ENCODE results near the gene MARCHF6.
"Not testable (repeated sequence)": the region's sequence is repeated elsewhere in the genome, so short reads cannot be mapped to it uniquely, and the experiment has no call there.

The MARCHF6 gene

DNA sequence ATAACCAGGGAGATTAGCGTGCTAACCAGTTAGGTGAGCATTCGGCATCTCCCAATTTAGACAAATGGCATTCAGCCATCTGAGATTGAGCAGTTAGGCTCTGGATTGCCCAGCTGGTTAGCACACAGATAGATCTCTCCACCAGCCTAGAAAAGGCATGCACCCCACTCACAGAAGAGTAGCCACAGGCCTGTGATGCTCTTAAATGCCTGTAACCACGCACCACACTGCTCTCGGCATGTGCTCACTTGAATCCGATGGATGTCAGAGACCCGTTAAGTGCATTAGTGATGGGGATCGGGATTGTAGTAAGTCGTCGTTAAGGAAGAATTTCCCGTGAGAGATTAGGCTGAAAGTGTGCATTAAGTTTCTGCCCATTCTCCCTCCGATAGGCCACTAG is 23.0 kb downstream of the MARCHF6 start:
- no peak for DNase-seq (ENCODE audit: low read depth in 2 of 2)

GRCh38 chr5:10377081-10377480 is 23.6 kb downstream of the MARCHF6 start:
- DNase-seq (ENCODE audit: low read depth in 2 of 2): no peak

- no peak for DNase-seq (ENCODE audit: low read depth in 2 of 2)
These were observed 28.3 kb downstream of the MARCHF6 start for GRCh38 chr5:10381803-10382202.

GRCh38 chr5:10384483-10384882 is 31.0 kb downstream of the MARCHF6 start:
- no peak for DNase-seq (ENCODE audit: low read depth in 2 of 2)

DNA sequence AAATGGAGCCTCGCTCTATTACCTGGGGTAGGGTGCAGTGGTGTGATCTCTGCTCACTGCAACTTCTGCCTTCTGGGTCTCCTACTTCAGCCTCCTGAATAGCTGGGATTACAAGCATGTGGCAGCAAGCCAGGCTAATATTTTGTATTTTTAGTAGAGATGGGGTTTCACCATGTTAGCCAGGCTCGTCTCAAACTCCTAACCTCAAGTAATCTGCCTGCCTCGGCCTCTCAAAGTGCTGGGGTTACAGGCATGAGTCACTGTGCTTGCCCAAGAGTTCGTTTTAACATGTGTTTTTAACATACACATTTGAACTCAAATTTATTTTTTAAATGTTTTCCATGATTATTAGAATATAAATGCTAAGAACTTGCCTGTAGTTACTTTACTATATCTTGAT is 34.2 kb downstream of the MARCHF6 start:
- DNase-seq (ENCODE audit: low read depth in 2 of 2): no peak

DNA sequence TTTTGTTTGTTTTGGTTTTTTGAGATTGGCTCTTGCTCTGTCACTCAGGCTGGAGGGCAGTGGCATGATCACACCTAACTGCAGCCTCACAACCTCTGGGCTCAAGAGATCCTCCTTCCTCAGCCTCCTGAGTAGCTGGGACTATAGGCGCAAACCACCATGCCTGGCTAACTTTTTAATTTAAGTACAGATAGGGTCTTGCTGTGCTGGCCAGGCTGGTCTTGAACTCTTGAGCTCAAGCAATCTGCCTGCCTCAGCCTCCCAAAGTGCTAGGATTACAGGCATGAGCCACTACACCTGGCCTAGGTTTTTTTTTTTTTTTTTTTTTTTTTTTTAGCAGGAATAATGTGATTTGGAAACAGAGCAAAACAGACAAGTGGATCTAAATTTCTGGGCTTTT is 37.6 kb downstream of the MARCHF6 start:
- DNase-seq (ENCODE audit: low read depth in 2 of 2): no peak

DNA sequence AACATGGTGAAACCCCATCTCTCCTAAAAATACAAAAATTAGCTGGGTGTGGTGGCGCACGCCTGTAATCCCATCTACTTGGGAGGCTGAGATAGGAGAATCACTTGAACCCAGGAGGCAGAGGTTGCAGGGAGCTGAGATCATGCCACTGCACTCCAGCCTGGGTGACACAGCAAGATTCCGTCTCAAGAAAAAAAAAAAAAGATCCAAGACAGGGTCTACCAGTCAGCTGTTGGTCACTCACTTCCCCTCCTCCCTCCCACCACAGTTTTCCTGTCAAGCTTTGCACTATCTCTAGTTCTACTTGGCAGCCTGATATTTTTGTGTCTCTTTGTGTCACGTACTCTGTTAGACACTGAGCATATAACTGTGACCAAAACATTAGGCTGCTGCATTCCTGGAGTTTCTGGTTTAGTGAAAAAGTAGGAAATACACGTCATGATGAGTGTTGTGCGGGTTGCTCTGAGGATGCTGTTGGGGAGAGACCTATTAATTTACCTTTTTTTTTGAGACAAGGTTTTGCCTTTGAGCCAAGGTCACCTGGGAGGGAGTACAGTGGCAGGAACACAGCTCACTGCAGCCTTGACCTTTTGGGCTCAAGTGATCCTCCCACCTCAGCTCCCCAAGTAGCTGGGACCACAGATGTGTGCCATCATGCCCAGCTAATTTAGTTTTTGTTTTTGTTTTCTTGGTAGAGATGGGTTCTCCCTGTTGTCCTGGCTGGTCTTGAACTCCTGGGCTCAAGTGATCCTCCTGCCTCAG is 39.3 kb downstream of the MARCHF6 start:
- not testable (repeated sequence) for DNase-seq (ENCODE audit: low read depth in 2 of 2)

- no peak for DNase-seq (ENCODE audit: low read depth in 2 of 2)
These were observed 40.0 kb downstream of the MARCHF6 start for GRCh38 chr5:10393491-10393890.

DNA sequence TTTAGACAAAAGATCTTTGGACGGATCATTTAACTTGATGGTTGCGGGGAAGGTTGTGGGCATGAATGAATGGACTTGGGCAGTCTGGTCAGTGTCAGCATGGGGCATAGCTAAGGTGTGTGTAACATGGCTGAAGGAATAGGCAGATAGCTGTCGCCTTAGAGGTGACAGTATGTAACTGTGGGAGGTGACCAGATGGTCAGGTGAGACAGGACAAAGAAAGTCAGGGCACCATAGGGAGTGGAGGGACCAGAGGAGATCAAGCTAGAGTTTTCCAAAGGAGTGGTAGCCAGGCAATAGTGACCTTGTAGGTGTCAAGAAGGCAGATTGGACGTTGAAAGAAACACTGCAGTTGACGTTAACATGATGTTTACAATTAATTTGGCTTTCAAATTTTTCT is 43.1 kb downstream of the MARCHF6 start:
- no peak for DNase-seq (ENCODE audit: low read depth in 2 of 2)

GRCh38 chr5:10399839-10400238 is 46.3 kb downstream of the MARCHF6 start:
- no peak for DNase-seq (ENCODE audit: low read depth in 2 of 2)

GRCh38 chr5:10400411-10400810 is 46.9 kb downstream of the MARCHF6 start:
- no peak for DNase-seq (ENCODE audit: low read depth in 2 of 2)

DNA sequence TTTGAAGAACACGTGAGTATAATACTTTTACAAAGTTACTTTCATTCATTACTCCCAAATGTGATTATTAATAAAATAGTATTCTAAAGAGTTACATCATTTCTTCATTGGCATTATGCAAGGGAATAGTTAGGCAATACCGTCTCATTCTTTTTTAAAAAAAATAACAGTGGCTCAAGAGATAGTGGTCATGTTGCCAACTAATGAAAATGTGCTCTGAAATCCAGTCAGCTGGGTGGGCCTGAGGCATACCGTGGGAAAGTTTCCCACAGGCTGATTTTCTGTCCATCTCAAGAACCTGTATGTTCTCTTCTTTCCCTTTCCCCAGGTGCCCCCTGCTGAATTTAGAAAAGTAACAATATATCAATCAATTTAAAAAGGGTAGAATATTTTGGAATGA is 47.3 kb downstream of the MARCHF6 start:
- DNase-seq (ENCODE audit: low read depth in 2 of 2): no peak

DNA sequence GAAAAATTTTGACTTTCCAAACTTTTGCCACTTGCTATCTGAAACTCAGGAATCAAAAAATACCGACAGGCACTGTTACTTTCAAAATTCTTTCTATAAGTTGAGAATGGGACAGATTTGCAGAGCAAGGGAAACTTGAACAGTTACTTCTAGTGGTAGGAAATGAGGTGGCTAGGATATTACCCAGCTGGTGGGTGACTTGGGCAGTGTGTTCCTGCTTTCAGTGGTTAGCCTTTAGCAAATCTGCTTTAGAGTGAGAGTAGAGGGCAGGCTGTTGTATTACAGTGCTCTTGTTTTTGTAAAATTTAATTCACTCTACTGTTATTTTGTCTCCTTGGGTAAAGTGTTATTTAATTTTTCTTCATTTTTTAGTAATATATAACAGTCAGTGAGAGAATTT is 48.0 kb downstream of the MARCHF6 start:
- no peak for DNase-seq (ENCODE audit: low read depth in 2 of 2)
